Measurements from ENCODE around the gene FBXO48. TPM values are rescaled to one million over a fixed set of nuclear protein-coding genes. Genes with fewer than 3 reads are reported as not detected.
A peak's percentile ranks its signal among the peaks of the same experiment; 100 is the strongest.

The FBXO48 gene
- total and polyA plus RNA-seq, 10 of the 15 experiments (the other 5 are each of a cell fraction or from before 2014, with no cell fraction given): 0.56 to 2.3 (median 1.2) TPM

DNA sequence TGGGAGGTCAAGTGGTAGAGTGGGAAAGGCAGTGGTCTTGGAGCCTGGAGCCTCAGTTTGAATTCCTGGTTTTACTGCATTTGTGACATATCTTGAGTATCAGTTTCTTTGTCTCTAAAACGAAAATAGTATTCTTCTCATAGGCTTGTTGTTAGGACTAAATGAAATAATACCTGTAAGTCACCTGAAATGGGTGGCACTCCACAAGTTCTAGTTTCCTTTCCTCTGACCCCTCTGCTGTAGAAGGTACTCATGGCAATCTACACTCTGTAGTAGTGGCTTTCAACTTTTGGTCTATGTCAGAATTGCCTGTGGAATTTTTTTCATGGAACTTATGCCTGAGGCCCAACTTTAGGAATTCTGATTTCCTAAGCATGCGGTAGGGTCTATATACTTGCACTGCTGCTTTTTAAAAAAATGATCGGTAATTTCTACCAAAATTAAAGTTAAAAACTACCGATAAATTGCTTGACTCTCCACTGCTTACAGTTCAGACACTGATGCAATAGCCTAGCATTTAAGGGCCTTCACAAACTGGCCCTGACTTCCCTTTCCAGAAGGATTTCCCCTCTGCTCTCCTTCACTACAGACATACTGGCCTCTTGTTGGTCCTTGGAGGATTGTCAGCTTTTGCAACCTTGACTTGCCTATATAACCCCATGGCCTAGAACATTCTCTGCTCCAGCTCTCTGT, 54.8 kb downstream of the FBXO48 start:
- FAIRE-seq: no peak
- 34% methylated on average over 4 of the region's 4 CpGs for WGBS (ENCODE audit: insufficient coverage, insufficient replicate concordance, low lambda C conversion rate, missing lambda C conversion rate)
- no peaks in the 10 kb centered on the region for H3K79me2 ChIP-seq (ENCODE audit: control insufficient read depth, insufficient read depth, low read length)
- intact Hi-C loops (cut with micrococcal nuclease; ENCODE audit: unreplicated experiment): loop anchor here (1.0 kb wide), 1 partner anchor 12 kb away; no protein-coding TSS in a partner anchor
- ATAC-seq: peak; percentile 68
- peaks cover 2% of the 10 kb centered on the region; the same call in 1 of the 3 replicates for H3K9me3 ChIP-seq (replicated peaks; ENCODE audit: control insufficient read depth, insufficient read depth, low read length)
- H3K4me3 ChIP-seq: peak overlapping the region; percentile 39; the same call in 1 of the 2 replicates
- ChIA-PET POLR2A (interaction anchor here (0.8 to 10.7 kb wide), 16 partner anchors 9 to 255 kb away, joined by 3 to 70 read pairs (median 6); partner anchors contain the start of genes PLEK and PNO1), RAD21 (ENCODE audit: unreplicated experiment) (interaction anchor here (1.0 to 9.8 kb wide), 22 partner anchors 9 to 1712 kb away, joined by 3 to 147 read pairs (median 6); partner anchors contain the start of gene PLEK), SMC1A (ENCODE audit: uncharacterized antibody, unreplicated experiment) (interaction anchor here (0.8 to 11.3 kb wide), 17 partner anchors 8 to 81 kb away, joined by 3 to 207 read pairs (median 9); partner anchors contain the start of gene PLEK), CTCF (interaction anchor here (1.0 to 9.7 kb wide), 9 partner anchors 9 to 49 kb away, joined by 3 to 87 read pairs (median 9); no protein-coding TSS in a partner anchor)
- H3K27me3 ChIP-seq (replicated peaks in 1 of 2; ENCODE audit: control insufficient read depth in 2 of 2, insufficient read depth in 2 of 2, low read length in 1 of 2): no peaks in the 10 kb centered on the region; a peak in 1 of 4 replicates
- H3K4me1 ChIP-seq (ENCODE audit: control insufficient read depth, insufficient read depth, low read length): peaks cover 15% of the 10 kb centered on the region
- BruUV-seq (replicated peaks): no TSS peak
- peak overlapping the region; percentile 56 for H3K9ac ChIP-seq (ENCODE audit: control insufficient read depth, insufficient read depth, low read length)
- no peak for DNase-seq (ENCODE audit: low read depth, low spot score)
- TF ChIP-seq SMARCA5 (IDR thresholded peaks at IDR 0.05) (peak; percentile 44), IKZF2 (IDR thresholded peaks at IDR 0.05) (peak; percentile 22 to 27; a peak in 1 of 4 replicates), SP1 (IDR thresholded peaks at IDR 0.05; ENCODE audit: low read depth, low read length) (no peak), LARP7 (IDR thresholded peaks at IDR 0.05) (peak; percentile 41; the same call in 1 of the 2 replicates), GABPA (IDR thresholded peaks at IDR 0.05; ENCODE audit: low read depth) (no peak), MTA2 (IDR thresholded peaks at IDR 0.05; ENCODE audit: low read depth) (peak; percentile 41; the same call in 1 of the 2 replicates), STAT3 (IDR thresholded peaks at IDR 0.05; ENCODE audit: low read depth, low read length) (peak; percentile 10; the same call in 1 of the 2 replicates), YY1 (IDR thresholded peaks at IDR 0.05; ENCODE audit: low read depth, low read length) (no peak), EED (IDR thresholded peaks at IDR 0.05; ENCODE audit: low read depth) (peak; percentile 37; the same call in 1 of the 2 replicates), NR2F1 (conservative IDR thresholded peaks at IDR 0.05) (0 out of 2 replicates have a peak, but pooled peaks have one; percentile 7), IKZF1 (conservative IDR thresholded peaks at IDR 0.05) (peak; percentile 4; the same call in 1 of the 2 replicates)
- TF ChIP-seq, protein P1, sequence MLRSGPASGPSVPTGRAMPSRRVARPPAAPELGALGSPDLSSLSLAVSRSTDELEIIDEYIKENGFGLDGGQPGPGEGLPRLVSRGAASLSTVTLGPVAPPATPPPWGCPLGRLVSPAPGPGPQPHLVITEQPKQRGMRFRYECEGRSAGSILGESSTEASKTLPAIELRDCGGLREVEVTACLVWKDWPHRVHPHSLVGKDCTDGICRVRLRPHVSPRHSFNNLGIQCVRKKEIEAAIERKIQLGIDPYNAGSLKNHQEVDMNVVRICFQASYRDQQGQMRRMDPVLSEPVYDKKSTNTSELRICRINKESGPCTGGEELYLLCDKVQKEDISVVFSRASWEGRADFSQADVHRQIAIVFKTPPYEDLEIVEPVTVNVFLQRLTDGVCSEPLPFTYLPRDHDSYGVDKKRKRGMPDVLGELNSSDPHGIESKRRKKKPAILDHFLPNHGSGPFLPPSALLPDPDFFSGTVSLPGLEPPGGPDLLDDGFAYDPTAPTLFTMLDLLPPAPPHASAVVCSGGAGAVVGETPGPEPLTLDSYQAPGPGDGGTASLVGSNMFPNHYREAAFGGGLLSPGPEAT (IDR thresholded peaks at IDR 0.05; ENCODE audit: low read depth): 0 out of 2 replicates have a peak, but pooled peaks have one; percentile 16
- peak overlapping the region; percentile 85 for H3K27ac ChIP-seq (ENCODE audit: control insufficient read depth, insufficient read depth)
- H4K20me1 ChIP-seq (ENCODE audit: control insufficient read depth, insufficient read depth): no peaks in the 10 kb centered on the region
- peak overlapping the region; percentile 67 for H3K4me2 ChIP-seq (ENCODE audit: control insufficient read depth, insufficient read depth)
- in situ Hi-C loops (cut with MboI): no loop called here
- H3K36me3 ChIP-seq (ENCODE audit: control insufficient read depth in 2 of 2, insufficient read depth in 2 of 2, low read length in 1 of 2): no peaks in the 10 kb centered on the region
- no peak overlapping the region for H2AFZ ChIP-seq (ENCODE audit: control insufficient read depth, low read depth, low read length)
